ENCODE measurements around the gene CLEC14A.

Gene CLEC14A, protein sequence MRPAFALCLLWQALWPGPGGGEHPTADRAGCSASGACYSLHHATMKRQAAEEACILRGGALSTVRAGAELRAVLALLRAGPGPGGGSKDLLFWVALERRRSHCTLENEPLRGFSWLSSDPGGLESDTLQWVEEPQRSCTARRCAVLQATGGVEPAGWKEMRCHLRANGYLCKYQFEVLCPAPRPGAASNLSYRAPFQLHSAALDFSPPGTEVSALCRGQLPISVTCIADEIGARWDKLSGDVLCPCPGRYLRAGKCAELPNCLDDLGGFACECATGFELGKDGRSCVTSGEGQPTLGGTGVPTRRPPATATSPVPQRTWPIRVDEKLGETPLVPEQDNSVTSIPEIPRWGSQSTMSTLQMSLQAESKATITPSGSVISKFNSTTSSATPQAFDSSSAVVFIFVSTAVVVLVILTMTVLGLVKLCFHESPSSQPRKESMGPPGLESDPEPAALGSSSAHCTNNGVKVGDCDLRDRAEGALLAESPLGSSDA

DNA sequence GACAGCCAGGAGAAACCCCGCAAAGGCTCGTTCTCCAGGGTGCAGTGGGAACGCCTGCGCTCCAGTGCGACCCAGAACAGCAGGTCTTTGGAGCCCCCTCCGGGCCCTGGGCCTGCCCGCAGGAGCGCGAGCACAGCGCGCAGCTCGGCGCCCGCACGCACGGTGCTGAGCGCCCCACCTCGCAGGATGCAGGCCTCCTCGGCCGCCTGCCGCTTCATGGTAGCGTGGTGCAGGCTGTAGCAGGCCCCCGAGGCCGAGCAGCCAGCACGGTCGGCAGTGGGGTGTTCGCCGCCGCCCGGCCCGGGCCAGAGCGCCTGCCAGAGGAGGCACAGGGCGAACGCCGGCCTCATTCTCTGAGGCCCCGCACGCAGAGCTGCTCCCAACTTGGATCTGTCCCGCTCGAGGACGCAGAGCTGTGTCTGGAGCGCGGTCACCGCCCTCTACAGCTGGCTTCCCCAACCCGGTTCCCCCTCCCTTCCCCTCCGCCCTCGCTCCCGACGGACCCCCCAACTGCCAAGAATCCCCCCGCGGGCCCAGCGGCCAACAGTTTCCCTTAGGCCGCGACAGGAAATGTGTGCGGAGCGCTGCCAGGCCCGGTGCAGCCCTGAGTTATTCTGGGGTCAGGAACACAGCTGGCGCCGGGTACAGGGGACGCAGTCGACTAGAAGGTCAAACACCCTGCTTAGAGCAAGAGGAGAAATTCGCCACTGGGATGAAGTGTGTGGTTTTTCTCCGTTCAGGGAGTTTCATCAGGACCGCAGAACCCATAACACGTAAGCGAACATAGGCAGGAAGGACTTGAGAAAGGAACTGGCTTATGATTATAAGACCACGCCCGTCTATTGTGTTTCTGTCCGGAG, at the start of gene CLEC14A:
Gene CLEC14A (minus strand): TSS at position 421 of the 860 bp plus-strand sequence. CDS start 71 bp downstream, at position 350.
- TF ChIP-seq, protein P1, sequence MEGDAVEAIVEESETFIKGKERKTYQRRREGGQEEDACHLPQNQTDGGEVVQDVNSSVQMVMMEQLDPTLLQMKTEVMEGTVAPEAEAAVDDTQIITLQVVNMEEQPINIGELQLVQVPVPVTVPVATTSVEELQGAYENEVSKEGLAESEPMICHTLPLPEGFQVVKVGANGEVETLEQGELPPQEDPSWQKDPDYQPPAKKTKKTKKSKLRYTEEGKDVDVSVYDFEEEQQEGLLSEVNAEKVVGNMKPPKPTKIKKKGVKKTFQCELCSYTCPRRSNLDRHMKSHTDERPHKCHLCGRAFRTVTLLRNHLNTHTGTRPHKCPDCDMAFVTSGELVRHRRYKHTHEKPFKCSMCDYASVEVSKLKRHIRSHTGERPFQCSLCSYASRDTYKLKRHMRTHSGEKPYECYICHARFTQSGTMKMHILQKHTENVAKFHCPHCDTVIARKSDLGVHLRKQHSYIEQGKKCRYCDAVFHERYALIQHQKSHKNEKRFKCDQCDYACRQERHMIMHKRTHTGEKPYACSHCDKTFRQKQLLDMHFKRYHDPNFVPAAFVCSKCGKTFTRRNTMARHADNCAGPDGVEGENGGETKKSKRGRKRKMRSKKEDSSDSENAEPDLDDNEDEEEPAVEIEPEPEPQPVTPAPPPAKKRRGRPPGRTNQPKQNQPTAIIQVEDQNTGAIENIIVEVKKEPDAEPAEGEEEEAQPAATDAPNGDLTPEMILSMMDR (IDR thresholded peaks at IDR 0.05; ENCODE audit: low read depth, low read length), result no peak
- TF ChIP-seq POLR2A (IDR thresholded peaks at IDR 0.05; ENCODE audit: extremely low read depth, insufficient read length), result no peak
- TF ChIP-seq, protein P2, sequence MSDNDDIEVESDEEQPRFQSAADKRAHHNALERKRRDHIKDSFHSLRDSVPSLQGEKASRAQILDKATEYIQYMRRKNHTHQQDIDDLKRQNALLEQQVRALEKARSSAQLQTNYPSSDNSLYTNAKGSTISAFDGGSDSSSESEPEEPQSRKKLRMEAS (IDR thresholded peaks at IDR 0.05; ENCODE audit: low read depth, low read length), result no peak
- no peak for TF ChIP-seq MYC (IDR thresholded peaks at IDR 0.05; ENCODE audit: low read depth, low read length)
- H3K4me3 ChIP-seq (ENCODE audit: low read depth, low read length), result no peak within 1 kb of the TSS
- no peak for DNase-seq (ENCODE audit: low read depth)

DNA sequence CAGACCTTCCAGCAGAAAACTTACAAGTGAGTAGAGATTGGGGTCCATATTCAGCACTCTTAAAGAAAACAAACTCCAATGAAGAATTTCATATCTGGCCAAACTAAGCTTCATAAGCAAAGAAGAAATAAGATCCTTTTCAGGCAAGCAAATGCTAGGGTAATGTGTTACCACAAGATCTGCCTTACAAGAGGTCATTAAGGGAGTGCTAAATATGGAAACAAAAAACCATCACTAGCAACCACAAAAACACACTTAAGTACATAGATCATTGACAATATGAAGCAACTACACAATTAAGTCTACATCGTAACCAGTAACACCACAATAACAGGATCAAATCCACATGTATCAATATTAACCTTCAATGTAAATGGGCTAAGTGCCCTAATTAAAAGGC, 47.1 kb upstream of the CLEC14A start:
- H3K4me3 ChIP-seq (ENCODE audit: low read depth, low read length), result no peak overlapping the region
- TF ChIP-seq POLR2A (IDR thresholded peaks at IDR 0.05; ENCODE audit: extremely low read depth, insufficient read length), result no peak
- no peak for TF ChIP-seq MYC (IDR thresholded peaks at IDR 0.05; ENCODE audit: low read depth, low read length)
- TF ChIP-seq, protein P1 (IDR thresholded peaks at IDR 0.05; ENCODE audit: low read depth, low read length), result no peak
- TF ChIP-seq, protein P2 (IDR thresholded peaks at IDR 0.05; ENCODE audit: low read depth, low read length), result no peak
- no peak for DNase-seq (ENCODE audit: low read depth)

DNA sequence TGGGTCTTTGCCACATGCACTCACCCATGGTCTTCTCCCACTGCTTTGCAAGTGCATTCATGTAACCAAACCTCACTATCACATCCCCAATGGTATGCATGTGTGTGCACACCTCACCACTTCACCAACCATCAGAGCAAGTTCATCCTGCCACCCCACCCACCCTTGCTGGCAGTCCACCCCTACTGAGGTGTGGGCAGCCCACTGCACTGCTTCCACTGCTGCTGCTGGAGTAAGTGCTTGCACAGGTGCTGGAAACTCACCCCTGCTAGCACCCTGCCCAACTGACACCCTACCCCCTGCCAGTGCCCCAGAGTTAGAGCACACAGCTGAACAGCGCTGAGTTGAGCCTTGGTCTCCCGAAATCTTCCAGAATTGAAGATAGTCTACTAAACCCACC, 46.1 kb upstream of the CLEC14A start:
- DNase-seq (ENCODE audit: low read depth), result no peak
- TF ChIP-seq, protein P2 (IDR thresholded peaks at IDR 0.05; ENCODE audit: low read depth, low read length), result no peak
- TF ChIP-seq, protein P1 (IDR thresholded peaks at IDR 0.05; ENCODE audit: low read depth, low read length), result no peak
- no peak for TF ChIP-seq MYC (IDR thresholded peaks at IDR 0.05; ENCODE audit: low read depth, low read length)
- TF ChIP-seq POLR2A (IDR thresholded peaks at IDR 0.05; ENCODE audit: extremely low read depth, insufficient read length), result no peak
- no peak overlapping the region for H3K4me3 ChIP-seq (ENCODE audit: low read depth, low read length)

DNA sequence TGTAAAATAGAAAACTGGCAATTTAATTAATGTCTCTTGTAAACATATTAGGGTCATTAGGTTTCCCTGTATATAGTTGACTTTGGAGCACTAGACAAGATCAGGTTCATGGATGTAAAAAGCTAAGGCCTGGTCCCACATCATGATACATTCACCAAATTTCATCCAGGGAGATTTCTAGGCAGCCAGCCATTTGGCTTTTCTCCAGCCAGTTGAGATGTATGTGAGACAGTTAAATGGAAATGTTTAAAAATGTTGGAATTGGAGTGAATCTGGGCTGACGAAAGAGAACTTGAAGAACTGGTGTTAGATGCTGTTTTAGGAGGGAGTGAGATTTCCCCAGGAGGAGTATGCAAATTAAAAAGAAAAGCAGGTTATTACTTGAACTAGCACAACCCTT, 41.8 kb upstream of the CLEC14A start:
- TF ChIP-seq, protein P2 (IDR thresholded peaks at IDR 0.05; ENCODE audit: low read depth, low read length), result no peak
- TF ChIP-seq MYC (IDR thresholded peaks at IDR 0.05; ENCODE audit: low read depth, low read length), result no peak
- DNase-seq (ENCODE audit: low read depth), result no peak
- no peak overlapping the region for H3K4me3 ChIP-seq (ENCODE audit: low read depth, low read length)

DNA sequence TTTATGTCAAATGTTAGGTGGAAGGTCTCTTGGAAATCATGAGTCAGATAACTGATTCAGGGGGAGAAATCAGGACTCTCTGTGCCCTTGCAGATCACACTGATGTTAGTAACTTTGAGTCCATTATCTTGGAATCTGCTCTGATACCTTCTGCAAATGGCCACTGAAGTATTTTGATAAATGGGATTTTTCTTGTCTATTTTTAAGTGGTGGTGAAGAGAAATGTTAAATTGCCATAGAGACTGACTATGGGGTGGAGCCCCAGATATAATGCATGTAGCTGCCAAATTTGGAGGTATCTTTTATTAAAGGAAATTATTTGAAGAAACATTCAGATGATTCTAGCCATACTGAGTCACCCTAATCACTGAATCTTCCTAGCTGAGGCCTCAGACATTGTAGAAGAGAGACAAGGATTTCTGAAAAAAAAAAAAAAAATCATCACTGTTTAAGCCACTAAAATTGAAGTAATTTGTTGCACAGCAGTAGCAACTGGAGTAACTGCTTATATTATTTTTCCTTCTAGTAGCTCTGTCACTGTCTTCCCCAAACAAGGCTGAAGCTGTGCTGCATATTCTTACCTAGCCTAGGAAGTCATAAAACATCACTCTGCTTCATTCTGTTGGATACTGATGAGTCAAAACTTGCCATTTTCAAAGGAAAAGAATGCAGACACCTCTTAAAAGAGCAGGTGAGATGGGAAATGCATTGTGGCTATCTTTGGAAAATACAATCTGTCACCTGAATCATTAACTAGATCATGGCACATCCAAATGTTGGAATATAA, 36.0 kb upstream of the CLEC14A start:
- no peak overlapping the region for H3K4me3 ChIP-seq (ENCODE audit: low read depth, low read length)
- DNase-seq (ENCODE audit: low read depth), result no peak
- no peak for TF ChIP-seq MYC (IDR thresholded peaks at IDR 0.05; ENCODE audit: low read depth, low read length)
- no peak for TF ChIP-seq POLR2A (IDR thresholded peaks at IDR 0.05; ENCODE audit: extremely low read depth, insufficient read length)
- TF ChIP-seq, protein P1 (IDR thresholded peaks at IDR 0.05; ENCODE audit: low read depth, low read length), result no peak
- TF ChIP-seq, protein P2 (IDR thresholded peaks at IDR 0.05; ENCODE audit: low read depth, low read length), result no peak
